ENCODE results near the gene PGD.

- no peak for TF ChIP-seq CTCF (IDR thresholded peaks at IDR 0.05)
- TF ChIP-seq POLR2A (IDR thresholded peaks at IDR 0.05): no peak
Measured at GRCh38 chr1:10374442-10374860, 24.4 kb upstream of the PGD start.

Data from thyroid gland (tissue), 4 donors.